Right forelimb (tissue), 1 donor: ENCODE data around the gene PROCR.
"Not testable (repeated sequence)": the region's sequence is repeated elsewhere in the genome, so short reads cannot be mapped to it uniquely, and the experiment has no call there.

ENCODE experiments used
- DNase-seq: peaks from one replicate; pipeline ENCODE4 v3.0.0-alpha.2; 2018

The PROCR gene

GRCh38 chr20:35171753-35172433 is at the start of gene PROCR:
TSS of gene PROCR (plus strand) at chr20:35172072. CDS start at chr20:35172155, 83 bp downstream.
- DNase-seq = peak; percentile 88

GRCh38 chr20:35122756-35123405 is 49.0 kb upstream of the PROCR start:
- no peak for DNase-seq

- DNase-seq = no peak
Measured at GRCh38 chr20:35125753-35126152, 46.1 kb upstream of the PROCR start.

- no peak for DNase-seq
Measured at GRCh38 chr20:35129647-35130069, 42.2 kb upstream of the PROCR start.

GRCh38 chr20:35131934-35132333 is 39.9 kb upstream of the PROCR start:
- no peak for DNase-seq

- DNase-seq = no peak
Measured at GRCh38 chr20:35133031-35133430, 38.8 kb upstream of the PROCR start.

- DNase-seq = no peak
Measured at GRCh38 chr20:35133735-35134134, 38.1 kb upstream of the PROCR start.

- DNase-seq = no peak
Measured at GRCh38 chr20:35134472-35134871, 37.4 kb upstream of the PROCR start.

GRCh38 chr20:35134880-35135279 is 37.0 kb upstream of the PROCR start:
- no peak for DNase-seq

- no peak for DNase-seq
Measured at GRCh38 chr20:35135867-35136586, 35.8 kb upstream of the PROCR start.

GRCh38 chr20:35144694-35145093 is 27.2 kb upstream of the PROCR start:
- DNase-seq = no peak

- no peak for DNase-seq
Measured at GRCh38 chr20:35145141-35145564, 26.7 kb upstream of the PROCR start.

GRCh38 chr20:35146299-35146919 is 25.5 kb upstream of the PROCR start:
- DNase-seq = no peak

GRCh38 chr20:35146920-35147574 is 24.8 kb upstream of the PROCR start, which contains the start of gene EDEM2:
TSS of gene EDEM2 (minus strand) at chr20:35147336. CDS start at chr20:35147258, 78 bp downstream.
- DNase-seq = peak; percentile 96

GRCh38 chr20:35147575-35148071 is 24.2 kb upstream of the PROCR start:
- not testable (repeated sequence) for DNase-seq

GRCh38 chr20:35150846-35151579 is 20.9 kb upstream of the PROCR start:
- DNase-seq = no peak

- DNase-seq = no peak
Measured at GRCh38 chr20:35151736-35152135, 20.1 kb upstream of the PROCR start.

- no peak for DNase-seq
Measured at GRCh38 chr20:35155936-35156335, 15.9 kb upstream of the PROCR start.

- DNase-seq = no peak
Measured at GRCh38 chr20:35156978-35157377, 14.9 kb upstream of the PROCR start.

GRCh38 chr20:35160341-35160740 is 11.5 kb upstream of the PROCR start:
- DNase-seq = not testable (repeated sequence)

GRCh38 chr20:35164531-35164930 is 7.3 kb upstream of the PROCR start:
- not testable (repeated sequence) for DNase-seq
